ENCODE results near the gene YY1AP1.

DNA sequence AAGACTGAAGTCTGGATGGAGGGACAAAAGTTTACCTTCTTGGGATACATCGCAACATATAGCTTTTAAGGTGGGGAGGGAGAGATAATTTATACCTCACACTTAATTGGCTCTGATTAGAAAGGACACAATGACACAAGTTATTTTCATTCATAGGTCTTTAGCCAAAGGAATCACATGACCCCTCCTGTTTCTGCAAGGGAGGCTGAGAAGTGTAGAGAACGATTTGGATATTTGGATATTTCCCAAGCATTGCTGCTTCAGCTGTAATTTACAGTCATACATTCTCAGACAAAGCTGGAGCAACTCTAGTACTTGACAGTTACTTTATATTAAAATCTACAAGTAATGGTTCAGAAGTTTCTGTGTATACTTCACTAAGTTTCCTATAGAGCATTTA, 24.5 kb upstream of the YY1AP1 start:
- TF ChIP-seq CTCF (IDR thresholded peaks at IDR 0.05; ENCODE audit: extremely low read depth in 1 of 2, insufficient read depth in 1 of 2, low read depth in 1 of 2, low read length in 2 of 2) (no peak), GATA2 (IDR thresholded peaks at IDR 0.05; ENCODE audit: insufficient read depth, insufficient read length, low read depth, low read length) (no peak)

All from endothelial cell of umbilical vein (primary cell).